ENCODE data around the gene JOSD2. TPM values are rescaled to one million over a fixed set of nuclear protein-coding genes. Genes with fewer than 3 reads are reported as not detected.
A peak's percentile ranks its signal among the peaks of the same experiment; 100 is the strongest.

JOSD2 gene
- total RNA-seq, 1 donor from 2014 or later = 19.1 TPM

DNA sequence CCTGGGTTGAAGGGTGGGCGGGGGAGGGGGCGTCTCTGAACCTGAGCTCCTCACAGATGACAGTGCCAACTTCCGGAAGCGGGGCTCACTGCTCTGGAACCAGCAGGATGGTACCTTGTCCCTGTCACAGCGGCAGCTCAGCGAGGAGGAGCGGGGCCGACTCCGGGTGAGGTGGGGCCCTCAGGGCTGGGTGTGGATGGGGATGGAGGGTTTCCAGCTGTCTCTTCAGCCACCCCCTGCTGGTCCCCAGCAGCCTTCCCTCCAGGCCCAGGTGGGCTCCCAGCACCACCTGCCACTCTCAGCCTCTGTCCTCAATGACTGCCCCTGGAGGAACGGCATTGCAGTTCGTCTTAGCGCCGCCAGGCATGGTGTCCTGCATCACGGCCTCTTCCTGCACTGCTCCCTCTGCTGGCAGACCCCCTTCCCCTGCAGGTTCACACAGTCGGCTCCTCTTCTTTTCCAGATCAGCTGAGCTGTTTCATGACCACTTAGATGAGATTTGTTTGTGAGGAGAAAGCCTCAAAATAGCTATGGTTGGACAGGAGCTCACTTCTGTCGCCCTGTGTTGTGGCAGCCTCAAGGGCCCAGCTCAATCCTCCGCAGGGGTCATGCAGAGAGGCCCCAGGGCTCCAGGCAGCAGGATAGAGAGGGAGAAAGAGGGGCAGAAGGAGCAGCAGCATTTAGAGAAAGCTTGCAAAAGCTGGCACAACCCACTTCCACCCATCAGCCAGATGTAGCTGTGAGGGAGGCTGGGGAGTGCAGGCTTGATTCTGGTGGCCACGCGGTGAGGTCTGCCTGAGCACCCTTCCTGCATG, 31.9 kb downstream of the JOSD2 start:
- peaks cover 8% of the 10 kb centered on the region for H3K36me3 Mint-ChIP-seq (ENCODE audit: unreplicated experiment)
- H3K4me1 Mint-ChIP-seq (ENCODE audit: low read depth, unreplicated experiment) = peaks cover 3% of the 10 kb centered on the region
- no peak overlapping the region for H3K27ac Mint-ChIP-seq (ENCODE audit: unreplicated experiment)
- TF ChIP-seq, protein P1, sequence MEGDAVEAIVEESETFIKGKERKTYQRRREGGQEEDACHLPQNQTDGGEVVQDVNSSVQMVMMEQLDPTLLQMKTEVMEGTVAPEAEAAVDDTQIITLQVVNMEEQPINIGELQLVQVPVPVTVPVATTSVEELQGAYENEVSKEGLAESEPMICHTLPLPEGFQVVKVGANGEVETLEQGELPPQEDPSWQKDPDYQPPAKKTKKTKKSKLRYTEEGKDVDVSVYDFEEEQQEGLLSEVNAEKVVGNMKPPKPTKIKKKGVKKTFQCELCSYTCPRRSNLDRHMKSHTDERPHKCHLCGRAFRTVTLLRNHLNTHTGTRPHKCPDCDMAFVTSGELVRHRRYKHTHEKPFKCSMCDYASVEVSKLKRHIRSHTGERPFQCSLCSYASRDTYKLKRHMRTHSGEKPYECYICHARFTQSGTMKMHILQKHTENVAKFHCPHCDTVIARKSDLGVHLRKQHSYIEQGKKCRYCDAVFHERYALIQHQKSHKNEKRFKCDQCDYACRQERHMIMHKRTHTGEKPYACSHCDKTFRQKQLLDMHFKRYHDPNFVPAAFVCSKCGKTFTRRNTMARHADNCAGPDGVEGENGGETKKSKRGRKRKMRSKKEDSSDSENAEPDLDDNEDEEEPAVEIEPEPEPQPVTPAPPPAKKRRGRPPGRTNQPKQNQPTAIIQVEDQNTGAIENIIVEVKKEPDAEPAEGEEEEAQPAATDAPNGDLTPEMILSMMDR (IDR thresholded peaks at IDR 0.05; ENCODE audit: partially characterized antibody, unreplicated experiment) = peak; percentile 43
- peak; percentile 67 for DNase-seq
- no peak overlapping the region for H3K4me3 Mint-ChIP-seq (ENCODE audit: unreplicated experiment)
- H3K27me3 Mint-ChIP-seq (ENCODE audit: unreplicated experiment) = peaks cover 14% of the 10 kb centered on the region
- H3K9me3 Mint-ChIP-seq (ENCODE audit: unreplicated experiment) = peaks cover 13% of the 10 kb centered on the region

DNA sequence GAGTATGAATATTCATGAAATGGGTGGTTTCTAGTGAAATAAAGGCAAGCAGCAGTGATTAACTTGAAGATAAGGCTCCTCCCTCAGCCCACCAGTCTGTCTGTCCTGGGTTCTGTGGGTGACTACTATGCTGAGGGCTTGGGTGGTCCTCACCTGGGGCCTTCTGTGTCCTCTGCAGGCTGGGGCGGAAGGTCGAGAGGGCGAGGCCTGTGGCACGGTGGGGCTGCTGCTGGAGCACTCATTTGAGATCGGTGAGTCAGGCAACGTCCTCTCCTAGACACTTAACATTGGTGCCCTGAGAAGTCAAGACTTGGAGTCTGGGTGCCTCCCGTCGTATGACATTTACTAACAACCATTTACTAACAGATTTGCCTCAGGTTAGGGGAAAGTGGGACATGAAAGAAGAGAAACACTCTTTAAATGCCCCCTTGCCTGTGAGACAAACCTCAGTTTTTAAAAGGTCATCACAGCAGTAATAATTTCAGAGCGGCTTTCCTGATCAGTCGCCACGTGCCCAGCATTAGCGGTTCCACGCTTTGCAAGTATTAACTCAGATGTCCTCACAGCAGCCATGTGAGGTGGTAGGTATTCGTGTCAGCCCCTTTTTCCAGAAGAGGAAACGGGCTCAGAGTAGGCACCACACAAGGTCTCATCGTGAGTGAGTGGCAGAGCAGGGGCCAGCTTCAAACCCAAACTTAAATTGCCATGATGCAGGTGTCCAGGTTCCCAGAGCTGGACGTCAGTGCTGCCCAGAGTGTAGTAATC, 33.1 kb downstream of the JOSD2 start:
- DNase-seq = no peak
- peaks cover 8% of the 10 kb centered on the region for H3K36me3 Mint-ChIP-seq (ENCODE audit: unreplicated experiment)
- H3K4me3 Mint-ChIP-seq (ENCODE audit: unreplicated experiment) = peak overlapping the region; percentile 95
- TF ChIP-seq, protein P1 (IDR thresholded peaks at IDR 0.05; ENCODE audit: partially characterized antibody, unreplicated experiment) = no peak
- peaks cover 14% of the 10 kb centered on the region for H3K27me3 Mint-ChIP-seq (ENCODE audit: unreplicated experiment)
- peaks cover 13% of the 10 kb centered on the region for H3K9me3 Mint-ChIP-seq (ENCODE audit: unreplicated experiment)
- H3K4me1 Mint-ChIP-seq (ENCODE audit: low read depth, unreplicated experiment) = peaks cover 3% of the 10 kb centered on the region
- H3K27ac Mint-ChIP-seq (ENCODE audit: unreplicated experiment) = peak overlapping the region; percentile 6

DNA sequence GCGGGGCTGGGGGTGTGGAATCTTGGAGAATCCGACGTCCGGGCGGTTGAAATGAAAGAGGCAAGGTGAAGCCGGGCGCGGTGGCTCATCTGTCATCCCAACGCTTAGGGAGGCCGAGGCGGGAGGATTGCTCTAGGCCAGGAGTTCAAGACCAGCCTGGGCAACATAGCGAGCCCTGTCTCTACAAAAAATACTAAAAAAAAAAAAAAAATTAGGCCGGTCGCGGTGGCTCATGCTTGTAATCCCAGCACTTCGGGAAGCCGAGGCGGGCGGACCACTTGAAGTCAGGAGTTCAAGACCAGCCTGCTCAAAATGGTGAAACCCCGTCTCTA, 34.1 kb downstream of the JOSD2 start:
- Mint-ChIP-seq H3K27me3 (ENCODE audit: unreplicated experiment) (peaks cover 14% of the 10 kb centered on the region), H3K27ac (ENCODE audit: unreplicated experiment) (peak overlapping the region; percentile 95), H3K9me3 (ENCODE audit: unreplicated experiment) (peaks cover 15% of the 10 kb centered on the region), H3K36me3 (ENCODE audit: unreplicated experiment) (peaks cover 8% of the 10 kb centered on the region), H3K4me1 (ENCODE audit: low read depth, unreplicated experiment) (peaks cover 3% of the 10 kb centered on the region), H3K4me3 (ENCODE audit: unreplicated experiment) (peak overlapping the region; percentile 95)
- no peak for DNase-seq
- TF ChIP-seq, protein P1 (IDR thresholded peaks at IDR 0.05; ENCODE audit: partially characterized antibody, unreplicated experiment) = no peak

DNA sequence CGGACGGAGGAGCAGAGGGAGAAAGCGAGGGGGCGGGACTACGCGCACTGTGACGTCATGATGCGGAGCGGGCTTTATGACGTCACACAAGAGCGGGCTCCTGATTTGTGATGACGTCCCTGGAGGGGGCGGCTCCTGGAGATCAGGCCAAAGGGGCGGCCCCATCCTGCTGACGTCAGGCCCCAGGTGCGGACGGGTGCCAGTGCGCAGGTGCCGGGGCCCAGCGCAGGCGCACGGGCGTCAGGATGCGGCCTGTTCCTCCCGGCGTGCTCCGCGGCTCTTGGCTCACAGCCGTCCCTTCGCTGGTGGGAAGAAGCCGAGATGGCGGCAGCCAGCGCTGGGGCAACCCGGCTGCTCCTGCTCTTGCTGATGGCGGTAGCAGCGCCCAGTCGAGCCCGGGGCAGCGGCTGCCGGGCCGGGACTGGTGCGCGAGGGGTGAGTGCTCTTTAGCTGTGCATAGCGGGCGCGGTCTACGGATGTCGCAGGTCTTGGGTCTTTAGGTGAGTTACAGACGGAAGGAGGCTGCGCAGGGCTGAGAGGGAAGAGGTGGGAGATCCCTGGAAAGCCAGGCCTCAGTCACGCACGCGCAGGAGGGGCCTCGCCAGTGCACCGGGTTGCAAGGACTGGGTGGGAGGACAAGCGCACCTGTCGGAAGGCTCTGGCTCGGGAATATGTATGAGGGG, 34.6 kb downstream of the JOSD2 start, which contains the start of the genes EMC10 and GARIN5A:
Gene EMC10, plus strand, starts transcription at position 284 of the 683 bp plus-strand sequence. Its CDS starts 38 bp downstream, at position 322.
Gene GARIN5A, minus strand, starts transcription at position 625 of the 683 bp plus-strand sequence. Its CDS starts 460 bp downstream, at position 165.
- Mint-ChIP-seq H3K27me3 (ENCODE audit: unreplicated experiment) (peaks cover 14% of the 10 kb centered on the region), H3K9me3 (ENCODE audit: unreplicated experiment) (peaks cover 15% of the 10 kb centered on the region), H3K27ac (ENCODE audit: unreplicated experiment) (peak within 1 kb of the TSS; percentile 95), H3K4me1 (ENCODE audit: low read depth, unreplicated experiment) (peaks cover 3% of the 10 kb centered on the region), H3K36me3 (ENCODE audit: unreplicated experiment) (peaks cover 8% of the 10 kb centered on the region), H3K4me3 (ENCODE audit: unreplicated experiment) (peak within 1 kb of the TSS; percentile 95)
- TF ChIP-seq, protein P1 (IDR thresholded peaks at IDR 0.05; ENCODE audit: partially characterized antibody, unreplicated experiment) = no peak
- peak; percentile 97 for DNase-seq
